Keratinocyte (primary cell): ENCODE data around the gene MYT1. TPM values are rescaled to one million over a fixed set of nuclear protein-coding genes. Genes with fewer than 3 reads are reported as not detected.

Experiments used
- DNase-seq: peaks from one replicate; pipeline ENCODE4 v3.0.0-alpha.2; 2011; ENCODE audit warnings: low read depth, missing footprints, low spot score
- FAIRE-seq: peaks from 2 replicates; lab custom pipeline; 2011; peaks lifted over from hg19 to GRCh38; lab: Jason Lieb, UNC
- H2AFZ ChIP-seq: 2 replicates; pipeline ENCODE4 v1.6.0; 2012; ENCODE audit warnings: low read length, control low read depth, inconsistent platforms; ENCODE audit not compliant: control insufficient read depth
- H3K27ac ChIP-seq: 2 replicates; pipeline ENCODE4 v1.5.1; 2011; ENCODE audit warnings: low read length; ENCODE audit not compliant: control insufficient read depth, insufficient read depth
- H3K27me3 ChIP-seq: 3 replicates; pipeline ENCODE4 v1.6.0; 2011; ENCODE audit warnings: low read length; ENCODE audit not compliant: control insufficient read depth, insufficient read depth; ENCODE audit errors: extremely low read depth
- H3K36me3 ChIP-seq, 2 experiments: 2 replicates in 1 of 2; 3 replicates in 1 of 2; pipeline ENCODE4 v1.5.1; 2011; ENCODE audit warnings: low read length in 2 of 2, mild to moderate bottlenecking in 1 of 2; ENCODE audit not compliant: control insufficient read depth in 2 of 2, insufficient read depth in 2 of 2; ENCODE audit errors: extremely low read depth in 1 of 2
- H3K4me1 ChIP-seq: 3 replicates; pipeline ENCODE4 v1.5.1; 2011; ENCODE audit warnings: low read length; ENCODE audit not compliant: control insufficient read depth, insufficient read depth; ENCODE audit errors: extremely low read depth
- H3K4me2 ChIP-seq: 3 replicates; pipeline ENCODE4 v1.6.0; 2011; ENCODE audit warnings: low read depth, low read length; ENCODE audit not compliant: control insufficient read depth, insufficient read depth; ENCODE audit errors: extremely low read depth
- H3K4me3 ChIP-seq, 3 experiments: fragments of 200-600 bp in 1 of 3; sonication (generic) in 1 of 3; 2 replicates in 2 of 3; 3 replicates in 1 of 3; pipeline ENCODE4 v1.5.1; 2011 to 2016; ENCODE audit warnings: low read length in 3 of 3, mild to moderate bottlenecking in 3 of 3, control low read depth in 2 of 3, inconsistent platforms in 1 of 3, low read depth in 1 of 3, mixed read lengths in 1 of 3, mixed run types in 1 of 3, moderate library complexity in 1 of 3; ENCODE audit not compliant: control insufficient read depth in 2 of 3, insufficient read depth in 2 of 3; ENCODE audit errors: extremely low read depth in 1 of 3
- H3K79me2 ChIP-seq: 2 replicates; pipeline ENCODE4 v1.6.0; 2012; ENCODE audit warnings: low read length; ENCODE audit not compliant: control insufficient read depth, insufficient read depth
- H3K9ac ChIP-seq: 3 replicates; pipeline ENCODE4 v1.6.0; 2011; ENCODE audit warnings: low read length; ENCODE audit not compliant: control insufficient read depth, insufficient read depth; ENCODE audit errors: extremely low read depth
- H3K9me1 ChIP-seq: 3 replicates; pipeline ENCODE4 v1.6.0; 2011; ENCODE audit warnings: low read length; ENCODE audit not compliant: control insufficient read depth, insufficient read depth; ENCODE audit errors: extremely low read depth
- H3K9me3 ChIP-seq: 2 replicates; pipeline ENCODE4 v1.5.1; 2012; ENCODE audit warnings: low read depth, low read length; ENCODE audit not compliant: control insufficient read depth
- H4K20me1 ChIP-seq: 3 replicates; pipeline ENCODE4 v1.6.0; 2011; ENCODE audit warnings: low read length; ENCODE audit not compliant: control insufficient read depth, insufficient read depth; ENCODE audit errors: extremely low read depth
- CTCF ChIP-seq, 3 experiments: IDR thresholded peaks in 1 of 3; conservative IDR thresholded peaks in 1 of 3; optimal IDR thresholded peaks in 1 of 3; 2 replicates in 2 of 3; 3 replicates in 1 of 3; pipeline versions ENCODE3 to v1.5.1; 2011; ENCODE audit warnings: low read length in 3 of 3, mild to moderate bottlenecking in 3 of 3, moderate library complexity in 2 of 3, control low read depth in 1 of 3, inconsistent platforms in 1 of 3; ENCODE audit not compliant: insufficient read depth in 2 of 3; ENCODE audit errors: extremely low read depth in 1 of 3
- EZH2 ChIP-seq: IDR thresholded peaks from one replicate; pipeline ENCODE4 v1.6.1; 2012; ENCODE audit warnings: inconsistent platforms, mild to moderate bottlenecking, low read length, moderate library complexity
- dilution Hi-C: fragments of 300-500 bp; cut with MboI; formaldehyde crosslinking; loops from one replicate; pipeline ENCODE4 v1.7.0; 2020; ENCODE audit warnings: low sequenced_read_pairs; ENCODE audit not compliant: extremely low pct_ligation_motif_present
- polyA plus RNA-seq, 5 experiments: library from polyadenylated mRNA; depleted of rRNA in 3 of 5; stranded (reverse) in 3 of 5; stranded (forward) in 1 of 5; unstranded in 1 of 5; fragments of >200 nt; gene quantifications; 1 replicate in 1 of 5; 2 replicates in 3 of 5; 3 replicates in 1 of 5; pipeline versions ENCODE4 v1.2.1 to v1.2.3, GENCODE V29; 2011 to 2012; ENCODE audit warnings: missing spikeins in 2 of 5, low read depth in 1 of 5, low replicate concordance in 1 of 5

MYT1 gene
- polyA plus RNA-seq, 1 donor (not counting 4 experiments of a cell fraction or from before 2014, with no cell fraction given): not detected

- H4K20me1 ChIP-seq: no peaks in the 10 kb centered on the region
- dilution Hi-C loops: no loop called here
These were observed 25.9 kb upstream of the MYT1 start for GRCh38 chr20:64138276-64138815.

GRCh38 chr20:64139199-64140060 lies 24.8 kb upstream of the MYT1 start:
- TF ChIP-seq CTCF (optimal IDR thresholded peaks at IDR 0.05 in 1 of 3, IDR thresholded peaks at IDR 0.05 in 1 of 3, conservative IDR thresholded peaks at IDR 0.05 in 1 of 3; ENCODE audit: extremely low read depth in 1 of 3, insufficient read depth in 2 of 3, low read length in 3 of 3): no peak
- TF ChIP-seq EZH2: no peak
- H3K79me2 ChIP-seq: no peaks in the 10 kb centered on the region
- dilution Hi-C loops: no loop called here
- no peak for FAIRE-seq
- H3K36me3 ChIP-seq: no peaks in the 10 kb centered on the region
- no peak overlapping the region for H2AFZ ChIP-seq
- no peaks in the 10 kb centered on the region for H3K9me3 ChIP-seq
- peaks cover 3% of the 10 kb centered on the region for H3K27me3 ChIP-seq
- H3K4me2 ChIP-seq: no peak overlapping the region
- no peak overlapping the region for H3K9ac ChIP-seq
- no peak overlapping the region for H3K27ac ChIP-seq
- H3K9me1 ChIP-seq: no peaks in the 10 kb centered on the region
- no peaks in the 10 kb centered on the region for H3K4me1 ChIP-seq
- no peaks in the 10 kb centered on the region for H4K20me1 ChIP-seq
- DNase-seq: no peak
- no peak overlapping the region for H3K4me3 ChIP-seq

More at GRCh38 chr20:64138276-64138815, 25.9 kb upstream of the MYT1 start:
- no peak for FAIRE-seq
- Histone ChIP-seq H3K79me2 (no peaks in the 10 kb centered on the region), H3K9me1 (no peaks in the 10 kb centered on the region), H3K27me3 (peaks cover 3% of the 10 kb centered on the region), H3K9ac (no peak overlapping the region), H3K9me3 (no peaks in the 10 kb centered on the region), H3K4me2 (no peak overlapping the region), H3K36me3 (no peaks in the 10 kb centered on the region), H3K4me1 (no peaks in the 10 kb centered on the region), H3K27ac (no peak overlapping the region), H2AFZ (no peak overlapping the region), H3K4me3 (no peak overlapping the region)
- no peak for TF ChIP-seq EZH2
- TF ChIP-seq CTCF (optimal IDR thresholded peaks at IDR 0.05 in 1 of 3, IDR thresholded peaks at IDR 0.05 in 1 of 3, conservative IDR thresholded peaks at IDR 0.05 in 1 of 3; ENCODE audit: extremely low read depth in 1 of 3, insufficient read depth in 2 of 3, low read length in 3 of 3): no peak
- no peak for DNase-seq
